Ascending aorta (tissue), 2 donors: ENCODE results near the gene TPRG1. TPM values are rescaled to one million over a fixed set of nuclear protein-coding genes. Genes with fewer than 3 reads are reported as not detected.

Experiments used
- DNase-seq, 2 donors: peaks; one replicate each; pipeline ENCODE4 v3.0.0-alpha.2; 2019; ENCODE audit warnings: low spot score in 2 of 2
- H3K27ac ChIP-seq, 2 donors: fragments of 200-600 bp; sonication (generic); one replicate each; pipeline ENCODE4 v1.5.1; 2016 to 2017; ENCODE audit warnings: mild to moderate bottlenecking in 1 of 2
- H3K27me3 ChIP-seq: fragments of 200-600 bp; sonication (generic); one replicate; pipeline ENCODE4 v1.5.1; 2017
- H3K36me3 ChIP-seq, 2 donors: fragments of 200-600 bp; sonication (generic); one replicate each; pipeline ENCODE4 v1.5.1; 2016
- H3K4me1 ChIP-seq, 2 donors: fragments of 200-600 bp; sonication (generic); one replicate each; pipeline ENCODE4 v1.5.1; 2016 to 2017; ENCODE audit warnings: mild to moderate bottlenecking in 1 of 2
- H3K4me3 ChIP-seq, 2 donors: fragments of 200-600 bp; sonication (generic); one replicate each; pipeline ENCODE4 v1.5.1; 2016 to 2017; ENCODE audit warnings: mild to moderate bottlenecking in 1 of 2
- H3K9me3 ChIP-seq, 2 donors: fragments of 200-600 bp; sonication (generic); one replicate each; pipeline ENCODE4 v1.5.1; 2016
- intact Hi-C: fragments of 100-400 bp; cut with DNase I; formaldehyde crosslinking; loops from one replicate; pipeline ENCODE4 v1.15.1; 2023
- total RNA-seq: library from RNA; depleted of rRNA; stranded (reverse); fragments of >200 nt; gene quantifications from one replicate; pipeline ENCODE4 v1.1.0, GENCODE V29; 2016
- TF ChIP-seq, protein P1 (sequence below), 3 experiments: fragments of 200-600 bp in 2 of 3; fragments of 450-650 bp in 1 of 3; sonication (generic) in 2 of 3; IDR thresholded peaks; one replicate each; pipeline ENCODE4 v1.5.1; 2016 to 2019; ENCODE audit warnings: antibody characterized with exemption in 3 of 3, mild to moderate bottlenecking in 1 of 3, moderate library complexity in 1 of 3

Gene TPRG1
- total RNA-seq, 1 donor from 2014 or later, result 6.4 TPM

- Histone ChIP-seq H3K4me1 (no peaks in the 10 kb centered on the region), H3K4me3 (no peak overlapping the region), H3K27me3 (no peaks in the 10 kb centered on the region), H3K9me3 (no peaks in the 10 kb centered on the region), H3K27ac (no peak overlapping the region), H3K36me3 (no peaks in the 10 kb centered on the region)
- intact Hi-C loops, result loop anchor here (5.0 kb wide), 1 partner anchor 192 kb away; no protein-coding TSS in a partner anchor
- TF ChIP-seq, protein P1, sequence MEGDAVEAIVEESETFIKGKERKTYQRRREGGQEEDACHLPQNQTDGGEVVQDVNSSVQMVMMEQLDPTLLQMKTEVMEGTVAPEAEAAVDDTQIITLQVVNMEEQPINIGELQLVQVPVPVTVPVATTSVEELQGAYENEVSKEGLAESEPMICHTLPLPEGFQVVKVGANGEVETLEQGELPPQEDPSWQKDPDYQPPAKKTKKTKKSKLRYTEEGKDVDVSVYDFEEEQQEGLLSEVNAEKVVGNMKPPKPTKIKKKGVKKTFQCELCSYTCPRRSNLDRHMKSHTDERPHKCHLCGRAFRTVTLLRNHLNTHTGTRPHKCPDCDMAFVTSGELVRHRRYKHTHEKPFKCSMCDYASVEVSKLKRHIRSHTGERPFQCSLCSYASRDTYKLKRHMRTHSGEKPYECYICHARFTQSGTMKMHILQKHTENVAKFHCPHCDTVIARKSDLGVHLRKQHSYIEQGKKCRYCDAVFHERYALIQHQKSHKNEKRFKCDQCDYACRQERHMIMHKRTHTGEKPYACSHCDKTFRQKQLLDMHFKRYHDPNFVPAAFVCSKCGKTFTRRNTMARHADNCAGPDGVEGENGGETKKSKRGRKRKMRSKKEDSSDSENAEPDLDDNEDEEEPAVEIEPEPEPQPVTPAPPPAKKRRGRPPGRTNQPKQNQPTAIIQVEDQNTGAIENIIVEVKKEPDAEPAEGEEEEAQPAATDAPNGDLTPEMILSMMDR (IDR thresholded peaks at IDR 0.05), result no peak
- DNase-seq, result no peak
Measured at GRCh38 chr3:189149203-189149602, 22.6 kb upstream of the TPRG1 start.

GRCh38 chr3:189157232-189158007 lies 14.4 kb upstream of the TPRG1 start:
- Histone ChIP-seq H3K9me3 (no peaks in the 10 kb centered on the region), H3K4me1 (no peaks in the 10 kb centered on the region), H3K36me3 (no peaks in the 10 kb centered on the region), H3K27ac (no peak overlapping the region), H3K27me3 (no peaks in the 10 kb centered on the region), H3K4me3 (no peak overlapping the region)
- DNase-seq, result no peak
- TF ChIP-seq, protein P1 (IDR thresholded peaks at IDR 0.05), result no peak
- intact Hi-C loops, result no loop called here

DNA sequence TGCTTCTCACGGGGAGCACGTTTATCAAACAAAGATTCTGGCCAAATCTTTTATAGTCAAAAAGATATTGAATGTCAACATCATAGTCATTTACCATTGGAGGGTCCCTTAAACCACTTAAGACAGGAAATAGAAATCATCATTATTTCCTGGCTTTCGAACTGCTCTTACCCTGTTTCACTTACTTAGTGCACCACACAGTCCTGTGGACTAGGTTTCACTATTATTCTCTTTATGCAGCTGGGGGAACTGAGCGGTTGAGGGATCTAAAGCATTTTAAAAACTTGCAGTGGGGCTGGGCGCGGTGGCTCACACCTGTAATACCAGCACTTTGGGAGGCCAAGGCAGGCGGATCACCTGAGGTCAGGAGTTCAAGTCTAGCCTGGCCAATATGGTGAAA lies 13.7 kb upstream of the TPRG1 start:
- no peaks in the 10 kb centered on the region for H3K27me3 ChIP-seq
- intact Hi-C loops, result no loop called here
- no peaks in the 10 kb centered on the region for H3K36me3 ChIP-seq
- no peaks in the 10 kb centered on the region for H3K9me3 ChIP-seq
- no peak for DNase-seq
- H3K27ac ChIP-seq, result no peak overlapping the region
- TF ChIP-seq, protein P1 (IDR thresholded peaks at IDR 0.05), result no peak
- no peak overlapping the region for H3K4me3 ChIP-seq
- no peaks in the 10 kb centered on the region for H3K4me1 ChIP-seq

GRCh38 chr3:189160519-189161309 lies 11.1 kb upstream of the TPRG1 start:
- no peak for DNase-seq
- Histone ChIP-seq H3K27ac (no peak overlapping the region), H3K27me3 (no peaks in the 10 kb centered on the region), H3K4me1 (no peaks in the 10 kb centered on the region), H3K4me3 (no peak overlapping the region), H3K36me3 (no peaks in the 10 kb centered on the region), H3K9me3 (no peaks in the 10 kb centered on the region)
- intact Hi-C loops, result no loop called here
- TF ChIP-seq, protein P1 (IDR thresholded peaks at IDR 0.05), result no peak

DNA sequence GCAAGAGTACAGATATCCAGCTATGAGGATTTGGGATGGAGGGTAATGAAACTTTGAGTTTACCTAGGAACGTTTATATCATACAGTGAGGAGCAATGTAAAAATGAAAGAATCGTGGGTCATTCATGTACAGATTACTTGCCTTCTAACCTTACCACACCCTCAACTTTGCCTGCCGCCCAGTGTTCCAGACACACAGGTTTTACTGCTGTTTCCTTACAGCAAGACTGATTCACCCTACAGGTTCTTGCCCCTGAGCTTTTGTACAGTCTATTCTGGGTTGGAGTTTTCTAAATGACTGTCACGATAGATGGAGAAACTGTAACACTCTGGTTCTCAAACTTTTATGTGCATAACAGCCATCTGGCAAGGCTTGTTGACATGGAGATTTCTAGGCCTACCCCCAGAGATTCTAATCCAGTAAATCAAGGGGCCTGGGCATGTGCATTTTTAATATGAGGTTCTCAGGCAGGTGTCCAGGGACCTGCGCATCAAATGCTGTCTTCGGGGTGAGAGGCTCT lies 6.6 kb upstream of the TPRG1 start:
- H3K27ac ChIP-seq, result no peak overlapping the region
- TF ChIP-seq, protein P1 (IDR thresholded peaks at IDR 0.05), result no peak
- no peaks in the 10 kb centered on the region for H3K27me3 ChIP-seq
- DNase-seq, result no peak
- no peaks in the 10 kb centered on the region for H3K36me3 ChIP-seq
- H3K4me1 ChIP-seq, result no peaks in the 10 kb centered on the region
- H3K9me3 ChIP-seq, result no peaks in the 10 kb centered on the region
- intact Hi-C loops, result no loop called here
- no peak overlapping the region for H3K4me3 ChIP-seq
